Ascending aorta (tissue), 2 donors: Measurements from ENCODE around the gene ZBTB7C. TPM values are rescaled to one million over a fixed set of nuclear protein-coding genes. Genes with fewer than 3 reads are reported as not detected.

Source experiments
- DNase-seq, 2 donors: peaks; one replicate each; pipeline ENCODE4 v3.0.0-alpha.2; 2019; ENCODE audit warnings: low spot score in 2 of 2
- H3K27ac ChIP-seq, 2 donors: fragments of 200-600 bp; sonication (generic); one replicate each; pipeline ENCODE4 v1.5.1; 2016 to 2017; ENCODE audit warnings: mild to moderate bottlenecking in 1 of 2
- H3K27me3 ChIP-seq: fragments of 200-600 bp; sonication (generic); one replicate; pipeline ENCODE4 v1.5.1; 2017
- H3K36me3 ChIP-seq, 2 donors: fragments of 200-600 bp; sonication (generic); one replicate each; pipeline ENCODE4 v1.5.1; 2016
- H3K4me1 ChIP-seq, 2 donors: fragments of 200-600 bp; sonication (generic); one replicate each; pipeline ENCODE4 v1.5.1; 2016 to 2017; ENCODE audit warnings: mild to moderate bottlenecking in 1 of 2
- H3K4me3 ChIP-seq, 2 donors: fragments of 200-600 bp; sonication (generic); one replicate each; pipeline ENCODE4 v1.5.1; 2016 to 2017; ENCODE audit warnings: mild to moderate bottlenecking in 1 of 2
- H3K9me3 ChIP-seq, 2 donors: fragments of 200-600 bp; sonication (generic); one replicate each; pipeline ENCODE4 v1.5.1; 2016
- CTCF ChIP-seq, 3 experiments: fragments of 200-600 bp in 2 of 3; fragments of 450-650 bp in 1 of 3; sonication (generic) in 2 of 3; IDR thresholded peaks; one replicate each; pipeline ENCODE4 v1.5.1; 2016 to 2019; ENCODE audit warnings: antibody characterized with exemption in 3 of 3, mild to moderate bottlenecking in 1 of 3, moderate library complexity in 1 of 3
- intact Hi-C: fragments of 100-400 bp; cut with DNase I; formaldehyde crosslinking; loops from one replicate; pipeline ENCODE4 v1.15.1; 2023
- total RNA-seq: library from RNA; depleted of rRNA; stranded (reverse); fragments of >200 nt; gene quantifications from one replicate; pipeline ENCODE4 v1.1.0, GENCODE V29; 2016

ZBTB7C gene
- total RNA-seq, 1 donor from 2014 or later: 8.1 TPM

DNA sequence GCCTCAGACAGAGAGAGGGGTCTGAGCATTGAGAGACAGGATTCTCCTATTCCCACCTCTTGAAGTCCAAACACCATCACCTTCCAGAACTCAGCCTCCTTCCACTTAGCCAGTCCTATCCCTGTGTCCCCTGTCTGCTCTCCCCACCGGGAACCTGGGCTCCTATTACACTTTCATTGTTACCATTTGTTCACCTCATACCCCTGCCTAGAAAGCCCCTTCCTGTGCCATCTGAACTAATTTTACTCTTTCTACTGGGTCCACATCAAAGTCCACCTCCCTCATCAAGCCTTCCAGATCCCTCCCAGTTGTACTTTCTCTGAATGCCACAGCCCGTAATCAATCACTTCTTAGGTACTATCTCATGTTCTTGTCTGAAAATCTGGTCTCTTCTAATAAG lies 220.6 kb downstream of the ZBTB7C start:
- no peak for DNase-seq
- Histone ChIP-seq H3K9me3 (no peaks in the 10 kb centered on the region), H3K4me3 (no peak overlapping the region), H3K27ac (no peak overlapping the region), H3K27me3 (no peaks in the 10 kb centered on the region), H3K36me3 (no peaks in the 10 kb centered on the region), H3K4me1 (no peaks in the 10 kb centered on the region)
- intact Hi-C loops: no loop called here
- TF ChIP-seq CTCF (IDR thresholded peaks at IDR 0.05): no peak

- no peak overlapping the region for H3K4me3 ChIP-seq
- no peak overlapping the region for H3K27ac ChIP-seq
- no peaks in the 10 kb centered on the region for H3K9me3 ChIP-seq
- H3K36me3 ChIP-seq: no peaks in the 10 kb centered on the region
- DNase-seq: no peak
- no peak for TF ChIP-seq CTCF (IDR thresholded peaks at IDR 0.05)
- intact Hi-C loops: no loop called here
- no peaks in the 10 kb centered on the region for H3K4me1 ChIP-seq
- no peaks in the 10 kb centered on the region for H3K27me3 ChIP-seq
Observed at GRCh38 chr18:48186861-48187260, 222.3 kb downstream of the ZBTB7C start.

- intact Hi-C loops: no loop called here
- H3K27me3 ChIP-seq: no peaks in the 10 kb centered on the region
- DNase-seq: no peak
- H3K4me1 ChIP-seq: no peaks in the 10 kb centered on the region
- no peaks in the 10 kb centered on the region for H3K9me3 ChIP-seq
- no peak for TF ChIP-seq CTCF (IDR thresholded peaks at IDR 0.05)
- H3K36me3 ChIP-seq: no peaks in the 10 kb centered on the region
- H3K27ac ChIP-seq: no peak overlapping the region
- H3K4me3 ChIP-seq: no peak overlapping the region
Observed at GRCh38 chr18:48186131-48186766, 222.9 kb downstream of the ZBTB7C start.

- H3K4me3 ChIP-seq: no peak overlapping the region
- H3K27ac ChIP-seq: no peak overlapping the region
- H3K9me3 ChIP-seq: no peaks in the 10 kb centered on the region
- intact Hi-C loops: no loop called here
- no peak for TF ChIP-seq CTCF (IDR thresholded peaks at IDR 0.05)
- H3K27me3 ChIP-seq: no peaks in the 10 kb centered on the region
- H3K4me1 ChIP-seq: no peaks in the 10 kb centered on the region
- DNase-seq: no peak
- no peaks in the 10 kb centered on the region for H3K36me3 ChIP-seq
Observed at GRCh38 chr18:48184118-48184517, 225.1 kb downstream of the ZBTB7C start.

DNA sequence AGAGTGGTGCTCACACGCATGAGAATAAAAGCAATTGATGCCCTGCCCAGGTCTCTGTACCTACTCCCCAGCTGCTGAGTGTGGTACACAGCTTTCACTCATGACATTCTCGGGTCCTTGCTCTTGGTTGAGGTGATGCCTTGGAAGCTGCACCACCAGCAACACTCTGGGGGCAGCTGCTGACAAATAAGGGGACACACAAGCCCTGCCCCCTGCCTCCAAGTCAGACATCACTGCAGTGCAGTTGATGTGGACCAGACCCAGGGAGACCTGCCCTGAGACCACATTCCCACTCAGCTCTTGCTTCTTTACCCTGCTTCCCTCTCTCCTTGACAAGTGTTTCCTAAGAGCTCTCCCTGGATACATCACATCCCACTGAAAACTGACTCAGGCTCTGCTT lies 225.6 kb downstream of the ZBTB7C start:
- intact Hi-C loops: no loop called here
- Histone ChIP-seq H3K4me1 (no peaks in the 10 kb centered on the region), H3K27ac (no peak overlapping the region), H3K27me3 (no peaks in the 10 kb centered on the region), H3K9me3 (no peaks in the 10 kb centered on the region), H3K4me3 (no peak overlapping the region), H3K36me3 (no peaks in the 10 kb centered on the region)
- no peak for TF ChIP-seq CTCF (IDR thresholded peaks at IDR 0.05)
- no peak for DNase-seq

- Histone ChIP-seq H3K27ac (no peak overlapping the region), H3K4me3 (no peak overlapping the region), H3K4me1 (no peaks in the 10 kb centered on the region), H3K36me3 (no peaks in the 10 kb centered on the region), H3K9me3 (no peaks in the 10 kb centered on the region), H3K27me3 (no peaks in the 10 kb centered on the region)
- intact Hi-C loops: no loop called here
- no peak for TF ChIP-seq CTCF (IDR thresholded peaks at IDR 0.05)
- DNase-seq: no peak
Observed at GRCh38 chr18:48182779-48183178, 226.4 kb downstream of the ZBTB7C start.
